ENCODE measurements around the gene ACOT12.
"Not testable (repeated sequence)": the region's sequence is repeated elsewhere in the genome, so short reads cannot be mapped to it uniquely, and the experiment has no call there.

ACOT12 gene

GRCh38 chr5:81393783-81394718 is at the start of gene ACOT12:
Gene ACOT12 (minus strand): TSS chr5:81394134. CDS start chr5:81394114, 20 bp downstream.
- peak; percentile 3 for DNase-seq (ENCODE audit: low spot score)

- DNase-seq (ENCODE audit: low spot score) = no peak
Measured at GRCh38 chr5:81435023-81435422, 41.1 kb upstream of the ACOT12 start.

- DNase-seq (ENCODE audit: low spot score) = no peak
Measured at GRCh38 chr5:81429985-81430384, 36.1 kb upstream of the ACOT12 start.

GRCh38 chr5:81429363-81429762 is 35.4 kb upstream of the ACOT12 start:
- no peak for DNase-seq (ENCODE audit: low spot score)

GRCh38 chr5:81428861-81429260 is 34.9 kb upstream of the ACOT12 start:
- DNase-seq (ENCODE audit: low spot score) = no peak

- no peak for DNase-seq (ENCODE audit: low spot score)
Measured at GRCh38 chr5:81428446-81428845, 34.5 kb upstream of the ACOT12 start.

- no peak for DNase-seq (ENCODE audit: low spot score)
Measured at GRCh38 chr5:81427566-81427965, 33.6 kb upstream of the ACOT12 start.

- peak; percentile 4 for DNase-seq (ENCODE audit: low spot score)
Measured at GRCh38 chr5:81426359-81427030, 32.6 kb upstream of the ACOT12 start.

- DNase-seq (ENCODE audit: low spot score) = no peak
Measured at GRCh38 chr5:81425569-81425968, 31.6 kb upstream of the ACOT12 start.

- DNase-seq (ENCODE audit: low spot score) = no peak
Measured at GRCh38 chr5:81424728-81425127, 30.8 kb upstream of the ACOT12 start.

- DNase-seq (ENCODE audit: low spot score) = no peak
Measured at GRCh38 chr5:81422671-81423070, 28.7 kb upstream of the ACOT12 start.

- DNase-seq (ENCODE audit: low spot score) = peak; percentile 21
Measured at GRCh38 chr5:81420039-81420667, 26.2 kb upstream of the ACOT12 start.

- no peak for DNase-seq (ENCODE audit: low spot score)
Measured at GRCh38 chr5:81418606-81419005, 24.7 kb upstream of the ACOT12 start.

- no peak for DNase-seq (ENCODE audit: low spot score)
Measured at GRCh38 chr5:81417052-81417451, 23.1 kb upstream of the ACOT12 start.

- no peak for DNase-seq (ENCODE audit: low spot score)
Measured at GRCh38 chr5:81409896-81410295, 16.0 kb upstream of the ACOT12 start.

- no peak for DNase-seq (ENCODE audit: low spot score)
Measured at GRCh38 chr5:81409361-81409760, 15.4 kb upstream of the ACOT12 start.

GRCh38 chr5:81408496-81408895 is 14.6 kb upstream of the ACOT12 start:
- DNase-seq (ENCODE audit: low spot score) = no peak

GRCh38 chr5:81407811-81408210 is 13.9 kb upstream of the ACOT12 start:
- DNase-seq (ENCODE audit: low spot score) = not testable (repeated sequence)

- DNase-seq (ENCODE audit: low spot score) = no peak
Measured at GRCh38 chr5:81405126-81405891, 11.4 kb upstream of the ACOT12 start.

GRCh38 chr5:81402192-81402930 is 8.4 kb upstream of the ACOT12 start:
- DNase-seq (ENCODE audit: low spot score) = no peak

- no peak for DNase-seq (ENCODE audit: low spot score)
Measured at GRCh38 chr5:81401266-81401665, 7.3 kb upstream of the ACOT12 start.

Data from Ammon's horn (tissue), 1 donor.